ENCODE data around the gene INO80C.

Gene INO80C

DNA sequence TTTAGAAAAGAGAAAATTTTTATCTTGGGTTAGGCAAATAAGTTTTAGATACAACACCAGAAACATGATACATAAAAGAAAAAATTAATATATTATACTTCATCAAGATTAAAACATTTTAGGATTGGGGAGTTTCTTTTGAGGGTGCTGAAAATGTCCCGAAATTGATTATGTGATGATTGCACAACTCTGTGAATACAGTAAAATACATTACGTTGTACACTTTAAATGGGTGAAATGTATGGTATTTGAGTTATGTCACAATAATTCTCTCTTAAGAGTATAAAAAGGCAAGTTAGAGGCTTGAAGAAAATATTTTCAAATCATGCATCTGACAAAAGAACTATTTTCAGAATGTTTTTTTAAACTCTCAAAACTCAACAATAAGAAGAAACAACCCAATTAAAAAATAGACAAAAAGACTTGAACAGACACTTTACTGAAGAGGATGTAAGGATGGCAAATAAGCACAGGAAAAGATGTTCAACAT, 36.2 kb upstream of the INO80C start:
- Histone ChIP-seq H2BK5ac (ENCODE audit: low read depth, low read length, poor library complexity) (no peak overlapping the region), H4K8ac (ENCODE audit: low read depth, low read length) (no peak overlapping the region), H3K23ac (ENCODE audit: low read length) (no peak overlapping the region), H3K27me3 (ENCODE audit: insufficient read depth, low read length) (no peaks in the 10 kb centered on the region), H3K36me3 (ENCODE audit: control insufficient read depth in 1 of 2, insufficient read depth in 2 of 2, low read length in 2 of 2) (no peaks in the 10 kb centered on the region), H3K4me3 (ENCODE audit: low read depth, low read length) (no peak overlapping the region), H3K18ac (ENCODE audit: low read length) (no peak overlapping the region), H3K27ac (ENCODE audit: low read depth, low read length) (no peak overlapping the region), H3K79me1 (ENCODE audit: low read length) (no peaks in the 10 kb centered on the region), H2BK120ac (ENCODE audit: insufficient read depth, low read length, poor library complexity) (no peak overlapping the region), H2AFZ (ENCODE audit: insufficient read depth, low read length, poor library complexity) (no peak overlapping the region), H3K9me3 (ENCODE audit: insufficient read depth, low read depth, low read length) (no peaks in the 10 kb centered on the region), H3K4me2 (ENCODE audit: low read length) (no peak overlapping the region), H2AK5ac (ENCODE audit: low read length) (no peak overlapping the region), H2BK12ac (ENCODE audit: low read length) (no peak overlapping the region), H4K91ac (ENCODE audit: low read depth, low read length) (no peak overlapping the region), H3K4ac (ENCODE audit: low read depth, low read length) (no peak overlapping the region), H3K9ac (ENCODE audit: low read length) (no peak overlapping the region), H4K12ac (ENCODE audit: low read depth, low read length) (no peak overlapping the region), H3K4me1 (ENCODE audit: control insufficient read depth in 1 of 2, insufficient read depth in 2 of 2, low read length in 2 of 2) (no peaks in the 10 kb centered on the region), H3K79me2 (ENCODE audit: control insufficient read depth, insufficient read depth, low read length, poor library complexity) (no peaks in the 10 kb centered on the region), H3K14ac (ENCODE audit: low read length) (no peak overlapping the region)
- peak in 1 of 2 donors; percentile 41 for DNase-seq
- no CpG with 5 or more reads among the region's 2 CpGs for WGBS (ENCODE audit: extremely low coverage, insufficient coverage, insufficient read length)

DNA sequence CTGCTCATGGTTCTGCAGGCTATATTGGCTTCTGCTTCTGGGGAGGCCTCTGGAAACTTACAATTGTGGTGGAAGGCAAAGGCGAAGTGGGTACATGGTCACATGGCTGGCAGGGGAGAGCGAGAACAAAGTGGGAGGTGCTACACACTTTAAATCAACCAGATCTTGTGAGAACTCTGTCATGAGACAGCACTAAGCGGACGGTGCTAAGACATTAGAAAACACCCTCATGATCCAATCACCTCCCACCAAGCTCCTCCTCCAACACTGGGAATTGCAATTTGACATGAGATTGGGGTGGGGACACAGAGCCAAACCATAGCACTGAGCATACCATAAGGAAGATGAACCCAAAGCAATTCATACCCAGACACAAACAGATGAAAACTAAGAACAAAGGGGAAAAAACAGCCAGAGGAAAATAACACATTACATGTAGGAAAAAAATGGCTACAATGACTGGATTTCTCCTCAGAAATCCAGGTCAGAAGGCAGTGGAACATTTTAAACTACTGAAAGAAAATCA, 31.1 kb upstream of the INO80C start:
- no peak overlapping the region for H4K8ac ChIP-seq (ENCODE audit: low read depth, low read length)
- H2AK5ac ChIP-seq (ENCODE audit: low read length), result no peak overlapping the region
- no peak overlapping the region for H3K14ac ChIP-seq (ENCODE audit: low read length)
- H3K9me3 ChIP-seq (ENCODE audit: insufficient read depth, low read depth, low read length), result no peaks in the 10 kb centered on the region
- no peak overlapping the region for H2BK12ac ChIP-seq (ENCODE audit: low read length)
- H2BK5ac ChIP-seq (ENCODE audit: low read depth, low read length, poor library complexity), result no peak overlapping the region
- no peak overlapping the region for H2BK120ac ChIP-seq (ENCODE audit: insufficient read depth, low read length, poor library complexity)
- H4K12ac ChIP-seq (ENCODE audit: low read depth, low read length), result no peak overlapping the region
- no peak overlapping the region for H3K27ac ChIP-seq (ENCODE audit: low read depth, low read length)
- H4K91ac ChIP-seq (ENCODE audit: low read depth, low read length), result no peak overlapping the region
- H3K79me2 ChIP-seq (ENCODE audit: control insufficient read depth, insufficient read depth, low read length, poor library complexity), result no peaks in the 10 kb centered on the region
- no peak overlapping the region for H3K18ac ChIP-seq (ENCODE audit: low read length)
- H3K79me1 ChIP-seq (ENCODE audit: low read length), result peaks cover 4% of the 10 kb centered on the region
- no peaks in the 10 kb centered on the region for H3K36me3 ChIP-seq (ENCODE audit: control insufficient read depth in 1 of 2, insufficient read depth in 2 of 2, low read length in 2 of 2)
- H3K23ac ChIP-seq (ENCODE audit: low read length), result no peak overlapping the region
- H3K4ac ChIP-seq (ENCODE audit: low read depth, low read length), result no peak overlapping the region
- no peak overlapping the region for H3K4me3 ChIP-seq (ENCODE audit: low read depth, low read length)
- peak; percentile 18 to 67 for DNase-seq
- no peak overlapping the region for H2AFZ ChIP-seq (ENCODE audit: insufficient read depth, low read length, poor library complexity)
- H3K27me3 ChIP-seq (ENCODE audit: insufficient read depth, low read length), result no peaks in the 10 kb centered on the region
- H3K4me2 ChIP-seq (ENCODE audit: low read length), result no peak overlapping the region
- H3K9ac ChIP-seq (ENCODE audit: low read length), result no peak overlapping the region
- no CpG with 5 or more reads among the region's 4 CpGs for WGBS (ENCODE audit: extremely low coverage, insufficient coverage, insufficient read length)
- peaks cover 12 to 17% of the 10 kb centered on the region in 2 experiments for H3K4me1 ChIP-seq (ENCODE audit: control insufficient read depth in 1 of 2, insufficient read depth in 2 of 2, low read length in 2 of 2)

DNA sequence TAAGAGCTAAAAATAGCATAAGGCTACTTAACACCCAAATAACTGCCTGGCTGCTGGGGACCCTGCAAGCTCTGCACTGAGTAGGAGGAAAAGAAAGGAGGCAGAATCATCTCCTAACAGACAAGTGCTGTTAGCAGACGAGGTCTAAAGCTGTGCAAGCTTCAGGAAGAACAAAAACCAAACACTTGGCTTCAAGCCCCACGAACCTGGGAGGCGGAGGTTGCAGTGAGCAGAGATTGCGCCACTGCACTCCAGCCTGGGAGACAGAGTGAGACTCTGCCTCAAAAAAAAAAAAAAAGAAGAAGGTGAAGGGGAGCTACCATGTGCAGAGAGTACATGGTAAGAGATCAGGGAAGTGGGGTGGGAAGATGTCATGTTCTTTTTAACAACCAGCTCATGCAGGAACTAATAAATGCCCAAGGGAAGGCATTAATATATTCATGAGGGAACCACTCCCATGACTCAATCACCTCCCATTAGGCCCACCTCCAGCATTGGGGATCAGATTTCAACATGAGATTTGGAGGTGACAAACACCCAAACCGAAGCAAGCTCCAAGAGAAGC, 28.8 kb upstream of the INO80C start:
- peaks cover 12 to 19% of the 10 kb centered on the region in 2 experiments for H3K4me1 ChIP-seq (ENCODE audit: control insufficient read depth in 1 of 2, insufficient read depth in 2 of 2, low read length in 2 of 2)
- no peaks in the 10 kb centered on the region for H3K79me2 ChIP-seq (ENCODE audit: control insufficient read depth, insufficient read depth, low read length, poor library complexity)
- H3K36me3 ChIP-seq (ENCODE audit: control insufficient read depth in 1 of 2, insufficient read depth in 2 of 2, low read length in 2 of 2), result no peaks in the 10 kb centered on the region
- H3K79me1 ChIP-seq (ENCODE audit: low read length), result peaks cover 4% of the 10 kb centered on the region
- no peak overlapping the region for H2AFZ ChIP-seq (ENCODE audit: insufficient read depth, low read length, poor library complexity)
- no peak overlapping the region for H3K4me3 ChIP-seq (ENCODE audit: low read depth, low read length)
- H3K23ac ChIP-seq (ENCODE audit: low read length), result no peak overlapping the region
- no peak overlapping the region for H2BK12ac ChIP-seq (ENCODE audit: low read length)
- H4K8ac ChIP-seq (ENCODE audit: low read depth, low read length), result no peak overlapping the region
- no peak overlapping the region for H3K27ac ChIP-seq (ENCODE audit: low read depth, low read length)
- H3K14ac ChIP-seq (ENCODE audit: low read length), result no peak overlapping the region
- no peak overlapping the region for H3K9ac ChIP-seq (ENCODE audit: low read length)
- H2BK5ac ChIP-seq (ENCODE audit: low read depth, low read length, poor library complexity), result no peak overlapping the region
- no peak overlapping the region for H4K91ac ChIP-seq (ENCODE audit: low read depth, low read length)
- H2BK120ac ChIP-seq (ENCODE audit: insufficient read depth, low read length, poor library complexity), result no peak overlapping the region
- H3K4me2 ChIP-seq (ENCODE audit: low read length), result no peak overlapping the region
- no peak overlapping the region for H4K12ac ChIP-seq (ENCODE audit: low read depth, low read length)
- no peak overlapping the region for H3K18ac ChIP-seq (ENCODE audit: low read length)
- H3K4ac ChIP-seq (ENCODE audit: low read depth, low read length), result no peak overlapping the region
- no peaks in the 10 kb centered on the region for H3K9me3 ChIP-seq (ENCODE audit: insufficient read depth, low read depth, low read length)
- no peaks in the 10 kb centered on the region for H3K27me3 ChIP-seq (ENCODE audit: insufficient read depth, low read length)
- no peak for DNase-seq
- WGBS (ENCODE audit: extremely low coverage, insufficient coverage, insufficient read length), result no CpG with 5 or more reads among the region's 5 CpGs
- no peak overlapping the region for H2AK5ac ChIP-seq (ENCODE audit: low read length)

- no peak overlapping the region for H2BK120ac ChIP-seq (ENCODE audit: insufficient read depth, low read length, poor library complexity)
- H3K79me2 ChIP-seq (ENCODE audit: control insufficient read depth, insufficient read depth, low read length, poor library complexity), result no peaks in the 10 kb centered on the region
- H2AFZ ChIP-seq (ENCODE audit: insufficient read depth, low read length, poor library complexity), result no peak overlapping the region
- H3K36me3 ChIP-seq (ENCODE audit: control insufficient read depth in 1 of 2, insufficient read depth in 2 of 2, low read length in 2 of 2), result no peaks in the 10 kb centered on the region
- no peaks in the 10 kb centered on the region for H3K9me3 ChIP-seq (ENCODE audit: insufficient read depth, low read depth, low read length)
- H2BK12ac ChIP-seq (ENCODE audit: low read length), result no peak overlapping the region
- H3K27ac ChIP-seq (ENCODE audit: low read depth, low read length), result no peak overlapping the region
- no peak overlapping the region for H3K14ac ChIP-seq (ENCODE audit: low read length)
- WGBS (ENCODE audit: extremely low coverage, insufficient coverage, insufficient read length), result no CpG with 5 or more reads among the region's 9 CpGs
- peaks cover 4% of the 10 kb centered on the region for H3K79me1 ChIP-seq (ENCODE audit: low read length)
- no peak overlapping the region for H4K12ac ChIP-seq (ENCODE audit: low read depth, low read length)
- H3K18ac ChIP-seq (ENCODE audit: low read length), result no peak overlapping the region
- no peak overlapping the region for H3K4me3 ChIP-seq (ENCODE audit: low read depth, low read length)
- H4K8ac ChIP-seq (ENCODE audit: low read depth, low read length), result no peak overlapping the region
- DNase-seq, result no peak
- H3K9ac ChIP-seq (ENCODE audit: low read length), result no peak overlapping the region
- H3K27me3 ChIP-seq (ENCODE audit: insufficient read depth, low read length), result no peaks in the 10 kb centered on the region
- no peak overlapping the region for H3K4me2 ChIP-seq (ENCODE audit: low read length)
- H2AK5ac ChIP-seq (ENCODE audit: low read length), result no peak overlapping the region
- H4K91ac ChIP-seq (ENCODE audit: low read depth, low read length), result no peak overlapping the region
- peaks cover 12 to 19% of the 10 kb centered on the region in 2 experiments for H3K4me1 ChIP-seq (ENCODE audit: control insufficient read depth in 1 of 2, insufficient read depth in 2 of 2, low read length in 2 of 2)
- no peak overlapping the region for H3K23ac ChIP-seq (ENCODE audit: low read length)
- H2BK5ac ChIP-seq (ENCODE audit: low read depth, low read length, poor library complexity), result no peak overlapping the region
- H3K4ac ChIP-seq (ENCODE audit: low read depth, low read length), result no peak overlapping the region
These were observed 28.2 kb upstream of the INO80C start for GRCh38 chr18:35525795-35526494.

Measured in trophoblast cell (in vitro differentiated cells and primary cell).